HG02678 (cell line): Measurements from ENCODE around the gene SPATA6.
"Not testable (repeated sequence)": the region's sequence is repeated elsewhere in the genome, so short reads cannot be mapped to it uniquely, and the experiment has no call there.

Source experiments
- ATAC-seq: cut with Tn5 transposase; IDR thresholded peaks from one replicate; pipeline ENCODE4 v1.9.1; 2021; ENCODE audit warnings: mild to moderate bottlenecking, moderate library complexity; ENCODE audit not compliant: unreplicated experiment

The SPATA6 gene

DNA sequence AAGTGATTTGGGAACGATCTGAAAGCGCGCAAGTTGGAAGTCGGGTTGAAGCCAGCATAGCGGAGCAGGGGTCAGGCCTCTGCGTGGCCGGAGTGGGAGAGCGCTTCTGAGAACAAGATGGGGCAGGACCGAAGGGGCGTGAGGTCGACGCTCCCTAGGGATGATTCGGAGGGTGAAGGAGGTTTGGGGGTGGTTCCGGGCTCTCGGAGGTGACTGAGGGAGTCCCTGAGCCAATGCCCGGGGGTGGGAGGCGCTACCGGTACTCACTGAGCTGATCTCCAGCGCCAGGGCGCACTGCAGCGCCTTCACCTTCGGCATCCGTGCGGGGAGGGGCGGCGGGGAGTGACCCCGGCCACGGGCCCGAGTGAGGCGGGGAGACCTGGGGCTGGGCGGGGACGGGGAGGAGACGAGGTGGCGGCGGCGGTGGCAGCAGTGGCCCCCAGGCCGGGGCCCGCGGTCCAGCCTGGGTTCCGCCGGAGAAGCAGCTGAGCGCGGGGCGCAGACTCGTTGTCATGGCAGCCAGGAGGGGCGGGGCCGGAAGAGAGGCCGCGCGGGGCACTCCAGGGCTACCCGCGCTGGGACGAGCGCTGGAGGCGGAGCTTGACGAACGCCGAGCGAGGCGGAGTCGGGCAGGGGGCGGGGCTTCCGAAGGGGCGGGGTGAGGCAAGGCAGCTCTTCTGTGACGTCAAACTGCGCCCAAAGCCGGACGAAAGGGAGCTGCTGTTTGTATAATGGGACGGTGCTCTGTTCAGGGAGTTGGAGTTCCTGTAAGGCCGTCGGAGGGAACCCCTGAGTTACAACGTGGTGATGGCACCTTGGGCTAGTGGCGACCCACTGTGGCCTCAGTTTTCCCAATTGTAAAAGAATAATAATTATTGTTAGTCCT lies at the start of gene SPATA6:
SPATA6 (minus strand) TSS at position 514 of the 886 bp plus-strand sequence; CDS start at position 318, 196 bp downstream.
- ATAC-seq = peak; percentile 99

DNA sequence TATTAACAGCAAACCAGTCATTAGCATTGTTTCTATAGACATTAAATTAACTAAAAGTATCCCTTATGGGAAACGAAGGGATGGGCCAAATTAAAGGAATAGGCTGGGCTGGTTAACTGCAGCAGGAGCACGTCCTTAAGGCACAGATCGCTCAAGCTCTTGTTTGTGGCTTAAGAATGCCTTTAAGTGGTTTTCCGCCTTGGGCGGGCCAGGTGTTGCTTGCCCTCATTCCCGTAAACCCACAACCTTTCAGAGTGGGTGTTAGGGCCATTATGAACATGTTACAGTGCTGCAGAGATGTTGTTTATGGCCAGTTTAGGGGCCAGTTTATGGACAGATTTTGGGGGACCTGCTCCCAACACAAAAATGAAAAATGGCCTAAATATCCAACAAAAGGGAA lies 47.9 kb upstream of the SPATA6 start:
- not testable (repeated sequence) for ATAC-seq

DNA sequence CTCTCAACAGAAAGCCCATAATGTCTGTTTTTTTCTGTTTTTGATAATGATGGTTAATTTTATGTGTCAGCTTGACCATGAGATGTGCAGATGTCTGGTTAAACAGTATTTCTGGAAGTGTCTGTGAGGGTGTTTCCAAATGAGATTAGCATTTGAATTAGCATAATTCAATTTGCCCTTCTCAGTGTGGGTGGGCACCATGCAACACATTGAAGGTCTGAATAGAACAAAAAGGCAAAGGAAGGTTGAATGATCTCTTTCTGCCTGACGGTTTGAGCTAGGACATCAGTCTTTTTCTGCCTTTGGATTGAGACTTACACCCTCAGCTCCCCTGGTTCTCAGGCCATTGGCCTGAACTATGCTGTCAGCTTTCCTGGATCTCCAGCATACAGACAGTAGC lies 34.9 kb upstream of the SPATA6 start:
- ATAC-seq = no peak

DNA sequence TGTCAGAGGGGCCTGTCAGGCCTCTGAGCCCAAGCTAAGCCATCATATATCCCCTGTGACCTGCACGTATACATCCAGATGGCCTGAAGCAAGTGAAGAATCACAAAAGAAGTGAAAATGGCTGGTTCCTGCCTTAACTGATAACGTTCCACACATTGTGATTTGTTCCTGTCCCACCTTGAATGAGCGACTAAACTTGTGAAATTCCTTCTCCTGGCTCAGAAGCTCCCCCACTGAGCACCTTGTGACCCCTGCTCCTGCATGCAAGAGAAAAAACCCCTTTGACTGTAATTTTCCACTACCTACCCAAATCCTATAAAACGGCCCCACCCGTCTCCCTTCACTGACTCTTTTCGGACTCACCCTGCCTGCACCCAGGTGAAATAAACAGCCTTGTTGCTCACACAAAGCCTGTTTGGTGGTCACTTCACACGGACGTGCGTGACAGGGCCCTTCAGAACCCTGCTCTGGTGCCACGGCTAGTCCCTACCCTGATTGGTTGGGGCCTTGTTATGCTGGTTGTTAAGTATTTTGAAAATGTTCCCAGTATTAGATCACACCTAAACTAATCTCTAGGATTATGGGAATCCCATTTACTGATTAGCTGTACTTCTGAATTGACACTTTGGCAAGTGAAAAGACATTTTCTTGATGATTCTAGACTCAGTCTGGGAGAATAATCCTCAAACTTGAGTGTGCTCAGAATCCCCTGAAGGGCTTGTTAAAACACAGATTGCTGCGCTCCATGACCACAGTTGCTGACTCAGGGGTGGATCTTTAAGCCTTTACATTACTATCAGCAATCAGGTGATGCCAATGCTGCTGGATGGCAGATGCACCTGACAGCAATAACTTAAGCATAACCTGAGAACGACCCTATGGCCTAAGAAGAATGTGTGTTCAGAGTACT lies 28.8 kb upstream of the SPATA6 start:
- ATAC-seq = no peak

- ATAC-seq = no peak
Measured at GRCh38 chr1:48499211-48499735, 27.3 kb upstream of the SPATA6 start.

DNA sequence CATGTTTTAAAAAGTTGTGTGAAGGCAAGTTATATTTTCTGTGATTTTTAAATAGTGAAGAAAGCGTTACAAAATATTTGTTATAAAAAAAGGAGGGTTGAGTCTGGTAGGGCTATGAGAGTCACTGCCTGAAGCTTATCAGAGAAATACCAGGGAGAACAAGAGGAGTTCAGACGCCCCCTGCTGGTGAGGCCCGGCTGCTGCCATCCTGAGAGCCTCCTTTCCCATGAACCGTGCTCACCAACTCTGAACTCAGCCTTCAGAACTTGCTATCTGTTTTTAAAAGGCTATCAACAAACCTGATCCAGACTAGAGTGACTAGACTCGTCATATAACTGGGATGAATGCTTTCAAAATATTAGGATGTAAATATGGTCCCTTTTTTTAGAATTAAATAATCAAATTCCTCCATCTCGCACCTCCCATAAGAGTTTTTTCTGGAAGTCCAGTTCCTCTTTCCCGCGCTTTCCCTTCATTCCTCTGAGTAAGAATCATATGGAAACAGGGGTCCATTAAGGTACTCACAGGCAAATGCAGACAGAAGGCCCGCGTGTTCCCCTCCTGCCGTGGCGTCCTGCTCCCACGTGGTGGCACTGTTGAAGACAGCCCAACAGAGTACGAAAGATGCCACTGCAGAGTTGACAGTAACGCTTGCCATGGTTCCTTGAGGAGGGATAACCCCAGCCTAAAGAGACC lies 26.2 kb upstream of the SPATA6 start:
- ATAC-seq = peak; percentile 81

DNA sequence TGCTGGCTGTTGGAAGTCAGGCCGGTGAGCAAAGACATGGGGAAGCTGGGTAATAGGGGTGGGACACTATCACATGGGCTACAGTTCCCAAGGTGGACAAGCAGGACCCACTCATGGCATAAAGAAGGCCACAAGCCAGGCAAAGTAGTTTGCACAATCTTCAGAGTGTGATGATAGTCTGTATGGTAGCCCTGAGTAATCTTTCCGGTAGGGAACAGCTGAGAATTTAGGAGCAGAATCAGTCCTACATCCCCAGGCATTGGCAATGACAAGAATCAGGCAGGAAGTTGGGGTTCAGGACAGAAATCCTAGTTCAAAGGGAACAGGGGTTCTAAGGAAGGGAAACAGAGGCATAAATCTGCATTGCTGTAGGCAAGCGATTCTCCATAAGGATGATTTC lies 23.9 kb upstream of the SPATA6 start:
- ATAC-seq = no peak

- ATAC-seq = no peak
Measured at GRCh38 chr1:48495166-48495565, 23.2 kb upstream of the SPATA6 start.

- no peak for ATAC-seq
Measured at GRCh38 chr1:48493970-48494769, 22.2 kb upstream of the SPATA6 start.

- no peak for ATAC-seq
Measured at GRCh38 chr1:48493041-48493440, 21.0 kb upstream of the SPATA6 start.

DNA sequence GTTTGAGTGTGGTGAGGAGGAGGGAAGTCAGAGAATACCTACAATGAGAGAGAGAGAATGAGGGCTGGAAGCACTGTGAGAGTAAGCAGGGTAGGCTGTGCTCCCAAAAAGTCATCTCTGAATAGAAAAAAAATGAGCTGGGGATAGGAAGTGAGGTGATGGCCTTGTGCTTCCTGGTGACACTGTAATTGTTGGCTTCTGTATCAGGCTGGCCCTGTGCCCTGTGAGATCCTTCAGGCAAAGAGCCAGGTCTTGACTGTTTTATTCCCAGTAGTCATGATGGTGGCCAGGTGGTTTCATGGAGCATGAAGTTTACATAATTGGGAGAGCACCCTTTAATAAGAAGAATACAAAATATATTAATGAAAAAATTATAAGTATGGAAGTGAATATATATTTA lies 20.4 kb upstream of the SPATA6 start:
- no peak for ATAC-seq

DNA sequence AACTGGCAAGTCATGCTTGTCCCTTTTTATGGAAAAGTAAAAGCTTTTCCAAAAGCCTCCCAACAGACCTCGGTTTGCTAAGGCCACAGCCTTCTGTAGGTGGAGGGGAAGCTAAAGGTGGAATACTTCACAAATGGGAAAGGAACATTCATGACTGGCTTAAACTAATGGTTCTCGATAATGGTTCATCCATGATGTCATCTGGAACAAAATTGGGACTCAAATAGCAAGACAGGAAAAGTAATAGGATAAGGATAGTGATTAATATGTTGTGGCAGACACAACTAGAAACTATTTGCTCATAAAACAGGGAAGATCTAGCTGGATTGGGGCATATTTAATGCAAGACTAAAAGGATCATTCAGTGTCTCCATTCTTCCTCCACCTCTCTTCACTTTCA lies 16.7 kb upstream of the SPATA6 start:
- ATAC-seq = no peak

GRCh38 chr1:48480504-48480903 lies 8.5 kb upstream of the SPATA6 start:
- ATAC-seq = no peak

- not testable (repeated sequence) for ATAC-seq
Measured at GRCh38 chr1:48480023-48480422, 8.0 kb upstream of the SPATA6 start.

DNA sequence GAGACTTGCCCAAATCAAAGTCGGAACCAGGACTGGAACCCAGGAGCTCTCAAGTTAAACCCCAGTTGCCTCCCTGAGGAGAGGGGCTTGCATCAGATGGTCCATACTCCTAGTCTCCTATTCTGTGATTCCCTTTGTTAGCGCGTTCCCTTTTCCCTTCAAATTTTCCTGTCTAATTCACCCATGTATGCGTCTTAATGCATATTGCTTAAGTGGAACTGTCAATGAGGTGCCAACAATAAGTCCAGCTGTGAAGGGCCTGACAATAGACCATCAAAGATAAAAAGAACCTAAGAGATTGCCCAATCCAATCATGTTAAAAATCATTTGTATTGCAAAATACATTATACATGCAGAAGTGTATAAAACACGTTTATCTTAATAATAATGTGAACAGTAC lies 634 bp upstream of the SPATA6 start:
- ATAC-seq = no peak

DNA sequence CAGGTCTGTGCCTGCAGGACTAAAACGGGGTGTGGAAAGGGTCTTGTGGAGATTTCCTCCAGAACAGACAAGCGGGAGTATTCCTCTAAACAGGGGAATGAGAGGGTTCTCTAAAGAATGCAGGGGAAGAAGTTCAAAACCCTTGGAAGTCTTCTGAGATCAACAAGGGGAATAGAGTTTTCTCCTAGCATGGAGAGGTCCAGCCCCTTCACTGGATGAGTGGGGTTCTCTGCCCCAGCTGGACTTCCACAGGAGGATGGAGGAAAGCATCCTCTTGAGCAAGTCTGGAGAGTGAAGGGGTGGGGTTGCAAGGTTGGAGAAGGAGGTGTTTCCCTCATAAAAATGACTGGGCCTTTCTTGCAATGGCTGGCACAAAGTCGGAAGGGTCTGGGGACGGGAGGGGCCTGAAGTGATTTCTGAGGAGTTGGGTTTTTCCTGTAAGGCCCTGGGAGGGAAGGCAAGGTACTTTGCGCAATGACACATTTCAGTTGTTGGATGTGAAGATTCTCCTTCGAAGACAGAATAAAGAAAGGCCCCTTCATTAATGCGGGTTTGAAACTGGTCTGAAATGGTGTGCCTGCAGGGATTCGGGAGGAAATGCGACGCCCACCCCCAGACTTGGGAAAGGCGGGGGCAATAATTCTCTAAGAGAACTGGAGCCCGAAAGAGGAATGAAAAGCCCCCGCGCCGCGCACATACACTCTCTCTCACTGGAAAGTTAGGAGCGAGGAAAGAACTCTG lies 884 bp downstream of the SPATA6 start:
- no peak for ATAC-seq

DNA sequence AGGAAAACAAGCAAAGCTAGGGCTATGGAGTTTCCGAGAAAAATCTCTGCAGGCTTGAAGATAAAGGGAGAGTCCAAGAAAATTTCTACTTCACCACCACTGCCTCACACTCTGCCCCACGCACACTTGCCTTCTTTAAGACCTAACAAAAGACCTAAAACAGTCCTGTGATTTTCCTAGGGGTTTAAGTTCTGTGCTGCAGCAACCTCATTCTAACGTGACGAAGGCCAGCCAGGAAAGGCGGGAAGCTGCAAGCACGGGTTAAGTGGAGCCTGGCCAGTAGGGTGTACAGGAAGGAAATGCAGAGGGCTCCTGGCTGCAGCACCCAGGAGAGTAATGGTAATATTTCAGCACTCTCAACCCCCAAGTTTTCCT lies 1.5 kb downstream of the SPATA6 start:
- no peak for ATAC-seq

DNA sequence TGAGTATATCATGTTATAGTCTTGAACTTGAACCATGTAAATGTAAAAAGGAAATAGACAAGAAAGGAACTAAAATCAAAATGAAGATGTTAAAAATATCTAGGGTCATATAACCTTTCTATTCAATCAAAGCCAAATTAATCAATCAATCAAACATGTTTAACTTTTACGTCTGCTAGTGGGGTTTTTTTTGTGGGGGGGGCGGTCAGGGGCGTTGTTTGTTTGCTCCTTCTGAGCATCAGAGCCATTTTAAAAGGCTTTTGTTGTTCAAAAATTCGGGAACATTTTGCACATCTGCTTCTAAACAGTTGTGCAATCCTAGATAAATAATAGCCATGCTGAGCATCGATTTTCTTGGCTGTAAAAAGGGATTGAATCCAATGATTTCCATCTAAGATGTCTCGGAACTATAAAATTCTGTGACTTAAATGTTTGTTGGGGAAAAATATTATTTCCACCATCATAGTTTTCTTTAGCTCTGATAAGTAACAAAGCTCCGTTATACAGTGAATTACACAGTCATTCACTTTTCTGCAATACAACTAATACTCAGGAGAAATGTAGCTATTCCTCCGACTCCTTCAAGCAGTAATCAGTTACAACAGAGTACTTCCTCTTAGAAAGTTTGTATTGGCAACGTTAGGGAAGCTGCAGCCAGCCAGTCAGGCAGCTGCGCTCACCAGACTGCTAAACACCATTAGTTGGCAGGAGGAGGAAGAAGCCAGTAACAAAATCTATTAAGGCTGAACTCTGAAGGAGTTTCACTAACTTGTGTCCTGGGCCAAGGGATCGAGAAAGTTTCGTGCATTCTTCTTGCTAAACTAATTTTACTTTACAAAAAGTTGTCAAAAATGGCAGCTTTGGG lies 2.2 kb downstream of the SPATA6 start:
- ATAC-seq = no peak

- no peak for ATAC-seq
Measured at GRCh38 chr1:48466594-48466993, 5.4 kb downstream of the SPATA6 start.
